HG02884 (cell line): ENCODE results near the gene CNOT6L.
"Not testable (repeated sequence)": the region's sequence is repeated elsewhere in the genome, so short reads cannot be mapped to it uniquely, and the experiment has no call there.

ENCODE experiments used
- ATAC-seq: cut with Tn5 transposase; IDR thresholded peaks from one replicate; pipeline ENCODE4 v1.9.1; 2021; ENCODE audit warnings: mild to moderate bottlenecking, moderate library complexity; ENCODE audit not compliant: unreplicated experiment

Gene CNOT6L

DNA sequence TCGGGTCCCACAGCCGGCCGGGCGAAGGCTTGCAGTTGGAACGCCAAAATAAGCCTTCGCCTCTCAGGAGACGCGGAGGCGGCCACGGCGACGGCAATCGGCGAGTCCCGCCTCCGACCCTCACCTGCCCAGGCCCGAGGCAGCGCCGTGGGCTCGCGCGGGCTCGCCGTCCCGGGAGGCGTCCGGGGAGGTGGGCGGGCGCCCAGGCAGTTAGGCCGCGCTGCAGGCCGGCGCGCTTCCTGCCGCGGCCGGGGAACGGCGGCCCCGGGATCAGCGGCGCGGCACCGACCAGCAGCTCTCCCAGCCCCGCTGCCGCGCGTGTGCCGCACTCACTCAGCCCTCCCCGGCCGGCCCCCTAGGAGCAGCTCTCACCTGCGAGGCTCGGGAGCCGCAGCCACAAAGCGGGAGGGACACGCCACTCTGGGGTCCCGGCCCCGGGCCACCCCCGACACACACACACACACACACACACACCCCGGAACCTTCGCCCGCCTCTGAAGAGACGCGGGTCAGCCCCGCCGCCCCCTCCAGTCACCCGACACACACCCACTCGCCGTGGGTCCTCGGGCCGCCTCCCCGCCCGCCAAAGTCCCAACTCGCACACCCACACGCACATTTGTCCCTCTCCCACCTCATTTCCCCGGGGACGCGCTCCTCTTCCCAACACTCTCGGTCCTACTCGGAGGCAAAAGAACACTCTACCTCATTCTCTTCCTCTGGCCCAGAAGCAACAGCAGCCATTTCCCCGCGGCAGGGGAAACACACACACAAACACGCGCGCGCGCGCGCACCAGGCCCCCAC is at the start of gene CNOT6L:
TSS of gene CNOT6L (minus strand) at position 767 of the 802 bp plus-strand sequence. CDS start at position 707, 60 bp downstream.
- ATAC-seq, result no peak

- ATAC-seq, result no peak
Observed at GRCh38 chr4:77865259-77865658, 46.1 kb upstream of the CNOT6L start.

DNA sequence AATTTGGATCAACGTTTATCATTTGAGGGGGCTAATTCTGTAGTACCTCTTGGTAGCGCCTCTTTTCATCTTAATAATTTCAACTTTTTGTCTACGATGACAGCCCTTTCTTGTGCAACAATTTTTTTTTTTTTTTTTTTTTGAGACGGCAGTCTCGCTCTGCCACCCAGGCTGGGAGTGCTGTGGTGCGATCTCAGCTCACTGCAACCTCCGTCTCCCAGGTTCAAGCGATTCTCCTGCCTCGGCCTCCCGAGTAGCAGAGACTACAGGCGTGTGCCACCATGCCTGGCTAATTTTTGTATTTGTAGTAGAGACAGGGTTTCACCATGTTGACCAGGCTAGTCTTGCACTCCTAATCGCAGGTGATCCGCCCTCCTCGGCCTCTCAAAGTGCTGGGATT is 44.2 kb upstream of the CNOT6L start:
- not testable (repeated sequence) for ATAC-seq

GRCh38 chr4:77862478-77863216 is 43.5 kb upstream of the CNOT6L start, which contains the start of gene MRPL1:
Gene MRPL1 (plus strand): TSS chr4:77862830. CDS start chr4:77862849, 19 bp downstream.
- peak; percentile 82 for ATAC-seq

GRCh38 chr4:77861495-77861894 is 42.3 kb upstream of the CNOT6L start:
- no peak for ATAC-seq

- ATAC-seq, result no peak
Observed at GRCh38 chr4:77859256-77859655, 40.1 kb upstream of the CNOT6L start.

- no peak for ATAC-seq
Observed at GRCh38 chr4:77856152-77856551, 37.0 kb upstream of the CNOT6L start.

- ATAC-seq, result no peak
Observed at GRCh38 chr4:77854431-77855111, 35.4 kb upstream of the CNOT6L start.

DNA sequence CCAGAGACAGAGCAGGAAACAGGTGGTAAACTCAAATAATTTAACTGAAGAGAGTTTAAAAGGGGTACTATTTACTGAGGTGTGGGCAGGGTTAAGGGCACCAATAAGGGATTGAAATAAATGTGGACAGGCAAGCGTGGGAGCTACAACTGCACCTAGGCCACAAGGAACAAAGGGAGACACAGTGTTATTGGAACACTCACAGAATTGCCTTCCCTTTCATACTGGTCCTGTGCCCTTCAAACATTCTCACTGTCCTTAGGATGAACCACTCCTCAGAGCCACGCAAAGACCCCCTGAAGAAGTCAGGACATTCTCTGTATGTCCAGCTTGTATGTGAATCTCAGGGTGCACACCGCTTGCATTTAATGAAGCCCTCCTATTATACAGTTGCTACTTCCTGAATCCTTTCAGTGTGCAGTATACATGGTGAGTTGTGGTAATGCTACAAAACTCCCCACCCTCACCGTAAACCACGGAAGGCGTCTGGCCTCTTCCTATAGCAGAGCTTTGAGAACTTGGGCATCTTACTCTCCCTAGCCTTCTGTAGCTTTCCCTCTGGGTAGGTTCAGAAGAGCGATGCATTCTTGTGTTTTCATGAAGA is 33.8 kb upstream of the CNOT6L start:
- peak; percentile 97 for ATAC-seq

DNA sequence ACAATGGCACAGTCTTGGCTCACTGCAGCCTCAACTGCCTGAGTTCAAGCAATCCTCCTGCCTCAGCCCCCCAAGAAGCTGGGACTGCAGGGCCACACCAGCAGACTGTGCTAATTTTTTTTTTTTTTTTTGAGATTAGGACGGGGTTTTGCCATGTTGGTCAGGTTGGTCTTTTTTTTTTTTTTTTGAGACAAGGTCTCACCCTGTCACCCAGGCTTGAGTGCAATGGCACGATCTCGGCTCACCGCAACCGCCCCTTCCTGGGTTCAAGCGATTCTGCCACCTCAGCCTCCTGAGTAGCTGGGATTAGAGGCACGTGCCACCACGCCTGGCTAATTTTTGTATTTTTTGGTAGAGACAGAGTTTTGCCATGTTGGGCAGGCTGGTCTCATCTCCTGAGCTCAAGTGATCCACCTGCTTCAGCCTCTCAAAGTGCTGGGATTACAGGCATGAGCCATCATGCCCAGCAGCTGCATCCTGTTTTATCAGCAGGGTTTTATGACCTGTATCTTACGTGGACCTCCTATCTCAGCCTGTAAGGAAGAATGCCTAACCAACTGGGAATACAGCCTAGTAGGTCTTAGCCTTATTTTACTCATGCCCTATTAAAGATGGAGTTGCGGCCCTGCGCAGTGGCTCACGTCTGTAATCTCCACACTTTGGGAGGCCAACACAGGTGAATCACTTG is 30.3 kb upstream of the CNOT6L start:
- no peak for ATAC-seq

DNA sequence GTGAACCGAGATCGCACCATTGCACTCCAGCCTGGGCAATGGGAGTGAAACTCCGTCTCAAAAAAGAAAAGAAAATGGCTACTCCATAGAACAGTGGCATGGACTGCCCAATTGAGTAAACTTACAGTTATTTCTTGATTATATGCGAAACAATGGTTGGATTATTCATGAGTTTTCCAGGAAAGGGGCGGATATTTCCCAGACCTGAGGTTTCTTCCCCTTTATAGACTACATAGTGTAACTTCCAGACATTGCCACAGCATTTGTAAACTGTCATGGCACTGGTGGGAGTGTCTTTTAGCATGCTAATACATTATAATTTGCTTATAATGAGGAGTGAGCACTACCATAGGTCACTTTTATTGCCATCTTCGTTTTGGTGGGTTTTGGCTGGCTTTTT is 29.3 kb upstream of the CNOT6L start:
- no peak for ATAC-seq

DNA sequence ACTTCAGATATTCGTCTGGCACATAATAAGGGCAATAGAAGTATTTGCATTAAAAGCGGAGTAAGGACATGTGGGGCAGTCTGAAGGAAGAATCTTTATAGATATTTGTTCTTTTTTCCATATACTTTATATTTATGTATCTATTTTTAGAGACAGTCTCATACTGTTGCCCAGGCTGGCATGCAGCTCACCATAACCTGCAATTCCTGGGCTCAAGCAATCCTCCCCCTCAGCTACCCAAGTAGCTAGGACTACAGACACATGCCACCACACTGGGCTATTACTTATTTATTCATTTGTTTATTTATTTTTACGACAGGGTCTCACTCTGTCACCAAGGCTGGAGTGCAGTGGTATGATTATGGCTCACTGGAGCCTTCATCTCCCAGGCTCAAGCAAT is 26.8 kb upstream of the CNOT6L start:
- no peak for ATAC-seq

- no peak for ATAC-seq
Observed at GRCh38 chr4:77845400-77845799, 26.2 kb upstream of the CNOT6L start.

DNA sequence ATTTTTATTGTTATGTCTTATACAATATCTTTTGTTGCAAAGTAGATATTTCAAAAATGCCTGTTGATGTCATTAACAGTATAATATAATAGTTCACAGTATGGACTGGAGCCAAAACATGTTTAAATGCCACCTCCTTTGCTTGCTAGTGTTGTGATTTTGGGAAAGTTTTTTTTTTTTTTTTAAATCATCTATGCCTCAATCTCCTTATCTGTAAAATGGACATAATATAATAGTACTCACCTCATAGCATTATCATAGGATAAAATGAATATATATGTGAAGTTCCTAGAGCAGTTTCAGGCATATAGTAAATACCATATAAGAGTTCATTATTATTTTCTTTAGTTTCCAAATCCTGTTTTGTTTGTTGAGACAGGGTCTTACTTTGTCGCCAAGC is 25.2 kb upstream of the CNOT6L start:
- ATAC-seq, result no peak

GRCh38 chr4:77843628-77844027 is 24.5 kb upstream of the CNOT6L start:
- no peak for ATAC-seq

DNA sequence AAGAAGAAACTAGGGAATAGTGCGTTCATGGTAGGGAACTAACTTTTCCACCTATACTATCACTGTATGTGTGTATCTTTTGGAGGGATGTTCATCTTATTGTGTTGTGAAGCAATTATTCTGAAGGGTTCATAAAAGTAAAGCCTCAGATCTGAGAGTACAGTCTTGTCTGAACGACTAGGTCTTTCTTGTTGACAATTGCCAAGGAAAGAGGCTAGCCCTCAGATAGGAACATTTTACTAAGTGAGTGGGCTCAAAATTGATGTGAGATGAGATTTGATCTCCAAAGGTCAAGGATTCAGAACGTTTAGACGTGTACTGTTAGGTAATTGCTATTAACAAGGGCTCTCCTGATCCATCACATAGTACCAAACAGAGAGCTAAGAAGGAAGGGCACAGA is 15.2 kb upstream of the CNOT6L start:
- ATAC-seq, result no peak

GRCh38 chr4:77833126-77833724 is 14.1 kb upstream of the CNOT6L start:
- ATAC-seq, result no peak

DNA sequence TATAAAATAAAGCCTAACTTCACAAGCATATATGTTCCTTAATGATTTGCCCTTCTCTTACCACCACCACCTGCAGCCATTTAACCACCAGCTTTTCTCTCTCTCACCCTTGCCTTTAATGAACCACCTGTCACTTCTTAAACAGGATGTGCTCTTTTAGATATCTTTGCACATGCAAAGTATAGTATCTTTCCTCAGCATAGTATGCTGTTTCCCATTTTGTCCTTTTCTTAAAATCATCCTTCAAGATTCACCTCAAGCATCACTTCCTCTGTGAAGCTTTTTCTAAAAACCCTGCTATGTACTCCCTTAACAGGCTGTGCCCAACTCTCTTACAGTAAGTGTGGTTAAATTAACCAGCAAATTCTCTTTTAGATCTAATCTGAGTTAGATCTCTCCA is 8.2 kb upstream of the CNOT6L start:
- ATAC-seq, result peak; percentile 73

GRCh38 chr4:77826275-77826674 is 7.1 kb upstream of the CNOT6L start:
- no peak for ATAC-seq

- no peak for ATAC-seq
Observed at GRCh38 chr4:77821775-77822174, 2.6 kb upstream of the CNOT6L start.
